ENCODE measurements around the gene SLC6A7.

DNA sequence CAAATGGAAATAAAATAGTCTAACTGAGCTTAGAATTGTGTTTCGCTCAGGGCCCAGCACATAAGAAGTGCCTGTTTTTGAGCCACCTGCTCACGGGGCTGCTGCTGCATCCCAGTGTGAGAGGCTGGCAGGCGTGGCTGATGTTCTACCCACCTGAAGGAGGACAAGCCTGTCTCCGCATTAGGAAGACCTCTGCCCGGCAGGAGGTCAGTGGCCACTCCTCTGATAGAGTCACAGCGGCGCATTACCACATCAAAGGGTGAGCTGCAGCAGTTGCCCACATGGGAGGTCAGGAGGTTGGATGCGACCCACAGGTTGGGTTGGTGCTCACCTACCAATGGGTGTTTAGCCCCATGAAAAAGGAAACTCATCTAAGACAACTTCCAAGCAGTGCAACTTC is 3.7 kb upstream of the SLC6A7 start:
- TF ChIP-seq, protein P1, sequence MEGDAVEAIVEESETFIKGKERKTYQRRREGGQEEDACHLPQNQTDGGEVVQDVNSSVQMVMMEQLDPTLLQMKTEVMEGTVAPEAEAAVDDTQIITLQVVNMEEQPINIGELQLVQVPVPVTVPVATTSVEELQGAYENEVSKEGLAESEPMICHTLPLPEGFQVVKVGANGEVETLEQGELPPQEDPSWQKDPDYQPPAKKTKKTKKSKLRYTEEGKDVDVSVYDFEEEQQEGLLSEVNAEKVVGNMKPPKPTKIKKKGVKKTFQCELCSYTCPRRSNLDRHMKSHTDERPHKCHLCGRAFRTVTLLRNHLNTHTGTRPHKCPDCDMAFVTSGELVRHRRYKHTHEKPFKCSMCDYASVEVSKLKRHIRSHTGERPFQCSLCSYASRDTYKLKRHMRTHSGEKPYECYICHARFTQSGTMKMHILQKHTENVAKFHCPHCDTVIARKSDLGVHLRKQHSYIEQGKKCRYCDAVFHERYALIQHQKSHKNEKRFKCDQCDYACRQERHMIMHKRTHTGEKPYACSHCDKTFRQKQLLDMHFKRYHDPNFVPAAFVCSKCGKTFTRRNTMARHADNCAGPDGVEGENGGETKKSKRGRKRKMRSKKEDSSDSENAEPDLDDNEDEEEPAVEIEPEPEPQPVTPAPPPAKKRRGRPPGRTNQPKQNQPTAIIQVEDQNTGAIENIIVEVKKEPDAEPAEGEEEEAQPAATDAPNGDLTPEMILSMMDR (IDR thresholded peaks at IDR 0.05; ENCODE audit: low read depth, low read length) = no peak
- TF ChIP-seq EZH2phosphoT487 (IDR thresholded peaks at IDR 0.05; ENCODE audit: low read depth) = no peak
